IPS DF 6.9 (cell line): ENCODE results near the gene ROR1.
"Not testable (repeated sequence)": the region's sequence is repeated elsewhere in the genome, so short reads cannot be mapped to it uniquely, and the experiment has no call there.

Source experiments
- DNase-seq: peaks from one replicate; pipeline ENCODE4 v3.0.0-alpha.2; 2013; ENCODE audit warnings: low read depth, low spot score
- H3K27ac ChIP-seq: one replicate; pipeline ENCODE4 v1.5.1; 2013; ENCODE audit warnings: low read length, control low read depth
- H3K27me3 ChIP-seq: 2 replicates; pipeline ENCODE4 v1.6.1; 2013; ENCODE audit warnings: mild to moderate bottlenecking, low read length; ENCODE audit not compliant: control insufficient read depth, insufficient read depth
- H3K36me3 ChIP-seq: 2 replicates; pipeline ENCODE4 v1.6.1; 2013; ENCODE audit warnings: low read length; ENCODE audit not compliant: control insufficient read depth, insufficient read depth
- H3K4me1 ChIP-seq: 2 replicates; pipeline ENCODE4 v1.6.1; 2013; ENCODE audit warnings: low read length; ENCODE audit not compliant: control insufficient read depth, insufficient read depth
- H3K4me3 ChIP-seq: 2 replicates; pipeline ENCODE4 v1.5.1; 2013; ENCODE audit warnings: mild to moderate bottlenecking, low read length
- H3K9me3 ChIP-seq: 2 replicates; pipeline ENCODE4 v1.6.1; 2013; ENCODE audit warnings: low read length, inconsistent platforms; ENCODE audit not compliant: control insufficient read depth, insufficient read depth
- WGBS: extraction: QIAGEN DNeasy Blood & Tissue Kit; methylation state at CpG from one replicate; pipeline ENCODE4 v1.1.7; 2013; ENCODE audit warnings: mixed read lengths, missing lambda C conversion rate; ENCODE audit not compliant: insufficient read length, insufficient coverage; 5-methylcytosine and 5-hydroxymethylcytosine counted together

ROR1 gene

GRCh38 chr1:63779338-63780211 lies 5.8 kb downstream of the ROR1 start:
- H3K9me3 ChIP-seq, result no peaks in the 10 kb centered on the region
- no peaks in the 10 kb centered on the region for H3K36me3 ChIP-seq
- H3K4me1 ChIP-seq, result peaks cover 15% of the 10 kb centered on the region
- WGBS, result no CpG with 5 or more reads among the region's 7 CpGs
- no peak overlapping the region for H3K27ac ChIP-seq
- H3K4me3 ChIP-seq, result no peak overlapping the region
- no peak for DNase-seq
- H3K27me3 ChIP-seq, result no peaks in the 10 kb centered on the region

- Histone ChIP-seq H3K27ac (peak overlapping the region; percentile 91), H3K36me3 (no peaks in the 10 kb centered on the region), H3K4me3 (no peak overlapping the region), H3K9me3 (no peaks in the 10 kb centered on the region), H3K4me1 (peaks cover 15% of the 10 kb centered on the region), H3K27me3 (no peaks in the 10 kb centered on the region)
- DNase-seq, result no peak
- no CpG with 5 or more reads among the region's 3 CpGs for WGBS
Measured at GRCh38 chr1:63780565-63780964, 6.7 kb downstream of the ROR1 start.

GRCh38 chr1:63782982-63783381 lies 9.2 kb downstream of the ROR1 start:
- DNase-seq, result no peak
- Histone ChIP-seq H3K4me3 (no peak overlapping the region), H3K9me3 (no peaks in the 10 kb centered on the region), H3K36me3 (no peaks in the 10 kb centered on the region), H3K27me3 (no peaks in the 10 kb centered on the region), H3K4me1 (peaks cover 22% of the 10 kb centered on the region), H3K27ac (no peak overlapping the region)
- WGBS, result no CpG with 5 or more reads among the region's 2 CpGs

GRCh38 chr1:63784083-63784482 lies 10.3 kb downstream of the ROR1 start:
- Histone ChIP-seq H3K9me3 (no peaks in the 10 kb centered on the region), H3K27ac (no peak overlapping the region), H3K27me3 (no peaks in the 10 kb centered on the region), H3K4me3 (no peak overlapping the region), H3K4me1 (peaks cover 25% of the 10 kb centered on the region), H3K36me3 (no peaks in the 10 kb centered on the region)
- no peak for DNase-seq

GRCh38 chr1:63784489-63785390 lies 10.9 kb downstream of the ROR1 start:
- Histone ChIP-seq H3K36me3 (no peaks in the 10 kb centered on the region), H3K4me1 (peaks cover 28% of the 10 kb centered on the region), H3K9me3 (no peaks in the 10 kb centered on the region), H3K4me3 (no peak overlapping the region), H3K27me3 (no peaks in the 10 kb centered on the region), H3K27ac (no peak overlapping the region)
- no peak for DNase-seq
- no CpG with 5 or more reads among the region's 6 CpGs for WGBS

- H3K36me3 ChIP-seq, DNase-seq, H3K27me3 ChIP-seq, H3K27ac ChIP-seq, H3K4me3 ChIP-seq, H3K9me3 ChIP-seq: not testable (repeated sequence)
- no CpG with 5 or more reads among the region's 3 CpGs for WGBS
- H3K4me1 ChIP-seq, result peaks cover 32% of the 10 kb centered on the region
Measured at GRCh38 chr1:63787270-63787669, 13.5 kb downstream of the ROR1 start.

GRCh38 chr1:63787875-63788274 lies 14.1 kb downstream of the ROR1 start:
- Histone ChIP-seq H3K4me3 (no peak overlapping the region), H3K36me3 (no peaks in the 10 kb centered on the region), H3K9me3 (no peaks in the 10 kb centered on the region), H3K27me3 (no peaks in the 10 kb centered on the region), H3K27ac (no peak overlapping the region), H3K4me1 (peaks cover 30% of the 10 kb centered on the region)
- DNase-seq, result no peak
- WGBS, result no CpG with 5 or more reads among the region's 1 CpG

- Histone ChIP-seq H3K4me3 (no peak overlapping the region), H3K4me1 (peaks cover 30% of the 10 kb centered on the region), H3K9me3 (no peaks in the 10 kb centered on the region), H3K27me3 (no peaks in the 10 kb centered on the region), H3K36me3 (no peaks in the 10 kb centered on the region), H3K27ac (peak overlapping the region; percentile 36)
- no CpG with 5 or more reads among the region's 4 CpGs for WGBS
- DNase-seq, result no peak
Measured at GRCh38 chr1:63789856-63790605, 16.2 kb downstream of the ROR1 start.

GRCh38 chr1:63790989-63791388 lies 17.2 kb downstream of the ROR1 start:
- H3K9me3 ChIP-seq, result no peaks in the 10 kb centered on the region
- peak overlapping the region; percentile 28 for H3K27ac ChIP-seq
- no peak for DNase-seq
- no peaks in the 10 kb centered on the region for H3K36me3 ChIP-seq
- no peak overlapping the region for H3K4me3 ChIP-seq
- H3K27me3 ChIP-seq, result no peaks in the 10 kb centered on the region
- WGBS, result no CpG with 5 or more reads among the region's 1 CpG
- H3K4me1 ChIP-seq, result peaks cover 28% of the 10 kb centered on the region

GRCh38 chr1:63792152-63792551 lies 18.3 kb downstream of the ROR1 start:
- no peaks in the 10 kb centered on the region for H3K36me3 ChIP-seq
- no peak overlapping the region for H3K4me3 ChIP-seq
- no peak for DNase-seq
- H3K9me3 ChIP-seq, result no peaks in the 10 kb centered on the region
- no peaks in the 10 kb centered on the region for H3K27me3 ChIP-seq
- H3K27ac ChIP-seq, result no peak overlapping the region
- WGBS, result no CpG with 5 or more reads among the region's 4 CpGs
- peaks cover 25% of the 10 kb centered on the region for H3K4me1 ChIP-seq
